Colonic mucosa (tissue), 4 donors: ENCODE data around the gene FTCD. TPM values are rescaled to one million over a fixed set of nuclear protein-coding genes. Genes with fewer than 3 reads are reported as not detected.
A peak's percentile ranks its signal among the peaks of the same experiment; 100 is the strongest.

Experiments
- DNase-seq: peaks from one replicate; pipeline ENCODE4 v3.0.0-alpha.2; 2020
- H3K27ac ChIP-seq: fragments of 200-600 bp; one replicate; pipeline ENCODE4 v1.8.0; 2021
- H3K27me3 ChIP-seq: fragments of 200-600 bp; one replicate; pipeline ENCODE4 v1.8.0; 2021
- H3K36me3 ChIP-seq: fragments of 200-600 bp; one replicate; pipeline ENCODE4 v1.8.0; 2021
- H3K4me1 ChIP-seq: fragments of 200-600 bp; one replicate; pipeline ENCODE4 v1.8.0; 2021; ENCODE audit warnings: mild to moderate bottlenecking
- H3K4me3 ChIP-seq: fragments of 200-600 bp; one replicate; pipeline ENCODE4 v1.8.0; 2021
- H3K9ac ChIP-seq, 2 donors: one replicate each; pipeline ENCODE4 v1.7.0; 2013; ENCODE audit warnings: control low read depth in 2 of 2, low read depth in 2 of 2, low read length in 2 of 2
- H3K9me3 ChIP-seq: fragments of 200-600 bp; one replicate; pipeline ENCODE4 v1.8.0; 2021
- CTCF ChIP-seq: fragments of 200-600 bp; IDR thresholded peaks from one replicate; pipeline ENCODE4 v1.8.0; 2022; ENCODE audit warnings: antibody characterized with exemption, mild to moderate bottlenecking
- intact Hi-C: fragments of 100-400 bp; cut with DNase I; formaldehyde crosslinking; loops from one replicate; pipeline ENCODE4 v1.14.1; 2022
- total RNA-seq, 2 donors: library from RNA; stranded (reverse); fragmentation: NEBNext Ultra II Directional in 1 of 2; extraction: Animal tissue kit (Norgen Biotek cat#: 25700) in 1 of 2; gene quantifications; one replicate each; pipeline ENCODE4 v1.2.1, GENCODE V29; 2021
- donor health status: healthy.
- donor health status: DM: no; HTN: no; CAD: no.
- donor health status: DM: no; HTN: no; CAD: no.

Gene FTCD
- total RNA-seq, 2 donors from 2014 or later = 0.45 to 4.2 TPM

DNA sequence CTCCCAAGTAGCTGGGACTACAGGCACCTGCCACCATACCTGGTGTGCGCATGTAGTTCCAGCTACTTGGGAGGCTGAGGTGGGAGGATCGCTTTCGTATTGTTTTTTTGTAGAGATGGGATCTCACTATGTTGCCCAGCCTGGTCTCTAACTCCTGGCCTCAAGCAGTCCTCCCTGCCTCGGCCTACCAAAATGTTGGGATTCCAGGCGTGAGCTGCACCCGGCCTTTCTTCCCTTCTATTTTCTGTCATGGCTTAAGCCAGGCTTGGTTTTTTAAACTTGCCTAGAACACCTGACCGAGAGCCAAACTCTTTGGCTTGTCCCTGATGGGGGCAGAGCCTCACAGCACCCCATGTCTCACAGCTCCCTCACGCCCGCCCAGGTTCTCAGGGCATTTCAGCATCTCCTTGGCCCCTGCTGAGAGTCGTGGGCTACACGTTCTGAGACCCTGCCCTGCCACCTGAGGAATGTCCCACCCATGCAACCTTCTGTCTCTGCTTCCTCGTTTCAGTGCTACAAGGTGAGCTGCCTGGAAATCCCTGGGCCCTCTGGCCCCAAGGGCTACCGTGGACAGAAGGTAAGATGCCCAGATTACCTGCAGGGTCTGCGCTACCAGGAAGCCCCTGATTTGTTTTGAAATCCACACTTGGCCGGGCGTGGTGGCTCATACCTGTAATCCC is 41.7 kb downstream of the FTCD start:
- no peaks in the 10 kb centered on the region for H3K4me1 ChIP-seq
- no peak overlapping the region for H3K4me3 ChIP-seq
- intact Hi-C loops = no loop called here
- H3K27ac ChIP-seq = no peak overlapping the region
- TF ChIP-seq CTCF = no peak
- H3K9me3 ChIP-seq = no peaks in the 10 kb centered on the region
- H3K36me3 ChIP-seq = peaks cover 4% of the 10 kb centered on the region
- no peaks in the 10 kb centered on the region for H3K27me3 ChIP-seq
- no peak for DNase-seq
- H3K9ac ChIP-seq = no peak overlapping the region

GRCh38 chr21:46112725-46113215 is 42.6 kb downstream of the FTCD start:
- Histone ChIP-seq H3K4me1 (no peaks in the 10 kb centered on the region), H3K36me3 (peaks cover 4% of the 10 kb centered on the region)
- no peak for DNase-seq

GRCh38 chr21:46111857-46112724 is 43.3 kb downstream of the FTCD start:
- no peak overlapping the region for H3K4me3 ChIP-seq
- peaks cover 4% of the 10 kb centered on the region for H3K36me3 ChIP-seq
- no peak overlapping the region for H3K27ac ChIP-seq
- H3K4me1 ChIP-seq = no peaks in the 10 kb centered on the region
- no peaks in the 10 kb centered on the region for H3K27me3 ChIP-seq
- DNase-seq = no peak
- intact Hi-C loops = no loop called here
- H3K9me3 ChIP-seq = no peaks in the 10 kb centered on the region
- no peak overlapping the region for H3K9ac ChIP-seq
- TF ChIP-seq CTCF = no peak

More at GRCh38 chr21:46112725-46113215, 42.6 kb downstream of the FTCD start:
- Histone ChIP-seq H3K9ac (no peak overlapping the region), H3K27me3 (no peaks in the 10 kb centered on the region), H3K9me3 (no peaks in the 10 kb centered on the region), H3K4me3 (no peak overlapping the region), H3K27ac (no peak overlapping the region)
- intact Hi-C loops = no loop called here
- TF ChIP-seq CTCF = no peak

DNA sequence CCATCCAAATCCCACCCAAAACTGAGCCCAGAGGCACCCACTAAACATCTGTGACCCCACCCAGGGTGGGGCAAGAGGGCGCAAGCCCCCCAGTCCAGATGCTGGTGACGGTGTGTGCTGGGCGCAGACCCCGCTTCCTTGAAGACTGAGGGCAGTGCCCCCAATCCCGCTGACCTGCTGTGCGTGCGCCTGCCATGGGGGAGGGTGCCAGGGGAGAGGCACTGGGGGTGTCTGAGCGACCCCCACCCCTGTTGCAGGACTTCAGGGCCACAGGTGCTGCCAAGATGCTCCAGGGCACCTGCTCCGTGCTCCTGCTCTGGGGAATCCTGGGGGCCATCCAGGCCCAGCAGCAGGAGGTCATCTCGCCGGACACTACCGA is 44.2 kb downstream of the FTCD start:
- intact Hi-C loops = no loop called here
- Histone ChIP-seq H3K9ac (no peak overlapping the region), H3K4me1 (no peaks in the 10 kb centered on the region), H3K36me3 (peaks cover 4% of the 10 kb centered on the region), H3K4me3 (no peak overlapping the region), H3K9me3 (no peaks in the 10 kb centered on the region), H3K27ac (no peak overlapping the region), H3K27me3 (no peaks in the 10 kb centered on the region)
- no peak for DNase-seq
- TF ChIP-seq CTCF = no peak

DNA sequence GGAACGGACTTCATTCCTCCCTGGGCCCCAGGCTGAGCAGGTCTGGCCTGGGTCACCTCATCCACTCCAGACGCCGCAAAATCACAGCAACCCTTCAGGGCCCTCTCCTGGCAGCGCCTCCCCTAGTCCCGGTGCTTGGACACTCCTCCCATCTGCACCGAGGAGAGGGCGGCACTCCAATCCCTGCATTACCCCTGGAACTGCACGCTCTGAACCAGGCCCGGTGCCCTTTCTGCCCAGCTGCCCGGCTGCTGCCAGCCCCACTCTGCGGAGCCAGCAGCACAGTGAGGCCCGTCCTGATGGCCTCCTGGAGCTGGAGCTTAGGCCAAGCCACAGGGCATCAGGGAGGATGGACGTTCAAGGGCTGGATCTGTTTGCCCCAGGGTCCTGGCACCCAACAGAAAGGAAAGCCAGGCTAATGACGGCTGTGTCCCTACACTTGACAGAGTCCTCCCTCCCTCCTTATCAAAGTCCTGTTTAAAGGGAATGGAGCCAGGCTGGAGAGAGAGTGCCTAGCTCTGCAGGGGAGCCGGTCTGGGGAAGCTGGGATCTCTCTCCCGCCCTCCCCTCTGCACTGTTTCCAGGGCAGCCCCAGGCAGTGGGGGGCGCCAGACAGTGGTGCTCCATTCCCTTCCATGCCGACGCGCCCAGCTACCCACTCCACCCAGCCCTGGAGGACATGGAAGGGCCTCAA is 44.7 kb downstream of the FTCD start:
- Histone ChIP-seq H3K9me3 (no peaks in the 10 kb centered on the region), H3K36me3 (peaks cover 4% of the 10 kb centered on the region), H3K9ac (no peak overlapping the region), H3K27me3 (no peaks in the 10 kb centered on the region), H3K4me3 (no peak overlapping the region), H3K27ac (no peak overlapping the region), H3K4me1 (no peaks in the 10 kb centered on the region)
- DNase-seq = peak; percentile 15
- intact Hi-C loops = no loop called here
- no peak for TF ChIP-seq CTCF
